CD4-positive, alpha-beta T cell treated with Interleukin-12 subunit alpha and Interleukin-12 subunit beta, for 1 hour (primary cell): ENCODE data around the gene ALPK1.

Source experiments
- DNase-seq: peaks from one replicate; pipeline ENCODE4 v3.0.0-alpha.2; 2020

ALPK1 gene

GRCh38 chr4:112328734-112329130 lies 31.6 kb downstream of the ALPK1 start:
- DNase-seq: no peak

GRCh38 chr4:112329672-112330375 lies 32.7 kb downstream of the ALPK1 start:
- no peak for DNase-seq

GRCh38 chr4:112330921-112331320 lies 33.8 kb downstream of the ALPK1 start:
- DNase-seq: no peak

DNA sequence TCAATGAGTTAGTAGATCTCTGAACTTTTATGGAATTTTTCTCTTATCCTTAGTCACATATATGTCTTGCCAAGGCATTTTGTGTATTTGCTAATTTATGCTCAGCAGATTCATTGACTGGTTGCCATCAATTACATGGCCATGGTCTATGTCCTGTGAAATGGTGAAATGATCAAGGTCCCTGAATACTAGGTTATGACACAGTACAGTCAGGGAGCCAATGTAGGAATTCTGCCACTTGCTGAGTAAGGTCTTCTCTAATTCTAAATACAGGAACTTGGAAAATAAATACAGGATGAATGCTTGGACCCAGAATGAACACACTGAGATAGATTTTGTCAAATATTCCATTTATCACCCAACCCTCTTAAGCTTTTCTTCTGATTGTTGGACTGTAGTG lies 35.2 kb downstream of the ALPK1 start:
- DNase-seq: no peak

- DNase-seq: no peak
These were observed 42.9 kb downstream of the ALPK1 start for GRCh38 chr4:112340023-112340422.

DNA sequence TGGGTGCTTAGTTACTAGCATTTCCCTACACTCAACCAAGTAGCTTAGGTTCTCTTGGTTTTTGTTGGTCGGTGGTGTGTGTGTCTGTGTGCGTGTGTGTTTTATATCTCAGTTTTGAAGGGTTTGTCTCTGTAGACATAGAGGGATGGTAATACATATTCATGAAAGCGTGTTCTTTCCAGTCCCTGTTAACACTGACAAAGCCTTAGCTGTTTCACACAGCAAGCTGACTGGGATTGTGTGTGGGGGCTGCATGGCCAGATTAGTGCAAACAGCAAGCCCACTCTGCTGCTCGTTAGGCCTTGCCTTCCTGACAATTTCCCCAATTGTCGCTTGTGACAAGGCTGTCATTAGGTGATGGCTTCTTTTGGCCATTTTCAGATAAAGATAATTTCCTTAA lies 43.9 kb downstream of the ALPK1 start:
- DNase-seq: no peak

- no peak for DNase-seq
These were observed 46.3 kb downstream of the ALPK1 start for GRCh38 chr4:112343330-112344080.

DNA sequence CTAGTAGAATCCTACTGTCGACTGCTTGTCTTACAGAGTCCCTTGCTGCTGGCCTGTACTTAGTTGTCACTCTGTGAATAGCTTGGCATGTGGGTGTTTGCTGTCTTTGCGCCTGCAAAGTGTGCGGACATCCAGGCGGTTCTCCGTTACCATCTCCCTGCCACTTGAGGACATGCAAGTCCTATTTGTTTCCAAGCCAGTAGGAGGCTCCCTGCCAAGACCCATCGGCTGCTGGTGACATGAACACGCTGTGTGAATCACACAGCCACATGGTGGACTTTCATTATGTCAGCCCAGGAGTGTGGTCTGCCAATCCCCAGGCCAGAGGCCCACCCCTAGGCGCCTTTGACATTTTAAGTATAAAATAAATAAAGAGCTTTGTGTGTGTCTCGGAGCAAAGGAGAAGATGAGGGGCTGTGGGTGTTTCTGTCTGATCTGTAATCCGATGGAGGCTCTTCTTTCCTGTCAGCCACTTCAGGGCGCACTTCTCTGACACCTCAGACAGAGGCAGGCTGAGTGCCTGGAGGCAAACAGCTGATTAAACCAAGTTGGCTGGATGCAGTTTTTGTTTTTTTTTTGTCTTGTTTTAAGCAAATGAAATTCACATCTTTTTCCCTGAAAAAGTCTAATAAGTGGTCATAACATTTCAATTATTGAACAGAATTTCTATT lies 51.5 kb downstream of the ALPK1 start:
- no peak for DNase-seq

- DNase-seq: no peak
These were observed 55.6 kb downstream of the ALPK1 start for GRCh38 chr4:112352736-112353135.

GRCh38 chr4:112355662-112356061 lies 58.5 kb downstream of the ALPK1 start:
- DNase-seq: no peak

GRCh38 chr4:112357453-112357852 lies 60.3 kb downstream of the ALPK1 start:
- no peak for DNase-seq

- no peak for DNase-seq
These were observed 60.7 kb downstream of the ALPK1 start for GRCh38 chr4:112357897-112358296.

- no peak for DNase-seq
These were observed 61.2 kb downstream of the ALPK1 start for GRCh38 chr4:112358415-112358814.

DNA sequence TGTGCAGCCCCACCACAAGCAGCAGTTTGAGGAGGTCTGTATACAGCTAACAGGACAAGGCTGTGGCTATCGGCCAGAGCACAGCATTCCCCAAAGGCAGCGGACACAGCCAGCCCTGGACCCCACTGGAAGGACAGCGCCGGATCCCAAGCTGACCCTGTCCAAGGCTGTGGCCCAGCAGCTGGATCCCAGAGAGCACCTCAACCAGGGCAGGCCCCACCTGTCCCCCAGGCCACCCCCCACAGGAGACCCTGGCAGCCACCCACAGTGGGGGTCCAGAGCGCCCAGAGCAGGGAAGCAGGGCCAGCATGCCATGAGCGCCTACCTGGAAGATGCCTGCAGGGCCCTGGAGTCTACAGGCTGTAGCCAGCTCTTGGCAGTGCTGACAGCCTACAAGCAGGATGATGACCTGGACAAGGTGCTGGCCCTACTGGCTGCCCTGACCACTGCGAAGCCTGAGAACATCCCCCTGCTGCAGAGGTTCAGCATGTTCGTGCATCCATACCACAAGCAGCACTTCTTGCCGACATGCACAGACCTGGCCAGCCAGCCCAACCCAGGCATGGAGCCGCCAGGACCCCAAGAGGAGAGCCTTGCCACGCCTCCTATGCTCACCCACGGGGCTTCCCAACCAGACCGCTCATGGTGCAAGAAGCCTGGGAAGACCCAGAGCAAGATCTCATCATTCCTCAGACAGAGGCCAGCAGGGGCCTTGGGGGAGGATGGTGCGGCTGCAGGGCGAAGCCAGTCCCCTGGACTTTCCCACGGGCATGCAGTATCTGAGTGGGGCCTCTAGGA lies 62.0 kb downstream of the ALPK1 start:
- DNase-seq: no peak

GRCh38 chr4:112361181-112361791 lies 64.1 kb downstream of the ALPK1 start:
- no peak for DNase-seq

DNA sequence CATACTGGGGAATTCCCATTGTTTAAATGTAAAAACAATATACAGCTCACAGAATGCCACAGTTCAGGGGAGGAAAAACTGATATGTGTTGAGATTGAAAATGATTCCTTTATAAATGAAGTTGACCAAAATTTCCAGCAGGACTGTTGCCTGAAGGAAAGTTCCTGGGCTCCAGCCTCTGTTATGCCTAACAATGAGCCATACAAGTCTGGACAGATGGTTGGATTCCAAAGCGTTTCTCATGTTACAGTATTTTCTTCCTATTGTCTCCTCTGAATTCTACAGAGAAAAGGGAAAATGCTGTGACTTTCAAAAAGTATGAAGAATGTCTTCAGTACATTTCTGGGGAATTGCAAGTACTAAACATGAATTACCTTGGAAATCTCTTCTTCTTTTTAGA lies 73.3 kb downstream of the ALPK1 start:
- no peak for DNase-seq

- DNase-seq: no peak
These were observed 74.2 kb downstream of the ALPK1 start for GRCh38 chr4:112371361-112371760.

- no peak for DNase-seq
These were observed 77.7 kb downstream of the ALPK1 start for GRCh38 chr4:112374850-112375249.

- no peak for DNase-seq
These were observed 80.0 kb downstream of the ALPK1 start for GRCh38 chr4:112377171-112377570.

- DNase-seq: no peak
These were observed 80.5 kb downstream of the ALPK1 start for GRCh38 chr4:112377594-112378242.

GRCh38 chr4:112378243-112378620 lies 81.1 kb downstream of the ALPK1 start:
- DNase-seq: no peak

GRCh38 chr4:112378858-112379257 lies 81.7 kb downstream of the ALPK1 start:
- no peak for DNase-seq
